ENCODE measurements around the gene RABGAP1L. TPM values are rescaled to one million over a fixed set of nuclear protein-coding genes. Genes with fewer than 3 reads are reported as not detected.

Gene RABGAP1L
- total and polyA plus RNA-seq, 2 of the 8 experiments (the other 6 are each of a cell fraction or from before 2014, with no cell fraction given), result 33.3 to 156 TPM

DNA sequence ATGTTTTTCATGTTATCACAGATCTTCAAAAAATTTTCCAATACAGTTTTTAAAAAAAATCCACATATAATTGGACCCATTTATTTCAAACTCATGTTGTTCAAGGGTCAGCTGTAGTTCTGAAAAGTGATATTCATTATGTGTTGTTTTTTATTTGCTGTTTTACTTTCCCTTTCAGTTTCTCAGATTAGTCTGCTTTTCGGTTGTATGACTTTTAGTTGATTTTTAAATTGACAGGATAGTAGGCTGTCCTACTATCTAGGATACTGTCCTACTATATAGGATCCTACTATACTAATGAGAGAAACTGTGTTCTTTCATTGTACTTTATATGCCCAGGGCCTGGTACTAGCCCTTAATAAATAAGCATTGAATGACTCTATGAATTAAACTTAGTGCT, 254.9 kb downstream of the RABGAP1L start (continued):
- TF ChIP-seq, protein P1, sequence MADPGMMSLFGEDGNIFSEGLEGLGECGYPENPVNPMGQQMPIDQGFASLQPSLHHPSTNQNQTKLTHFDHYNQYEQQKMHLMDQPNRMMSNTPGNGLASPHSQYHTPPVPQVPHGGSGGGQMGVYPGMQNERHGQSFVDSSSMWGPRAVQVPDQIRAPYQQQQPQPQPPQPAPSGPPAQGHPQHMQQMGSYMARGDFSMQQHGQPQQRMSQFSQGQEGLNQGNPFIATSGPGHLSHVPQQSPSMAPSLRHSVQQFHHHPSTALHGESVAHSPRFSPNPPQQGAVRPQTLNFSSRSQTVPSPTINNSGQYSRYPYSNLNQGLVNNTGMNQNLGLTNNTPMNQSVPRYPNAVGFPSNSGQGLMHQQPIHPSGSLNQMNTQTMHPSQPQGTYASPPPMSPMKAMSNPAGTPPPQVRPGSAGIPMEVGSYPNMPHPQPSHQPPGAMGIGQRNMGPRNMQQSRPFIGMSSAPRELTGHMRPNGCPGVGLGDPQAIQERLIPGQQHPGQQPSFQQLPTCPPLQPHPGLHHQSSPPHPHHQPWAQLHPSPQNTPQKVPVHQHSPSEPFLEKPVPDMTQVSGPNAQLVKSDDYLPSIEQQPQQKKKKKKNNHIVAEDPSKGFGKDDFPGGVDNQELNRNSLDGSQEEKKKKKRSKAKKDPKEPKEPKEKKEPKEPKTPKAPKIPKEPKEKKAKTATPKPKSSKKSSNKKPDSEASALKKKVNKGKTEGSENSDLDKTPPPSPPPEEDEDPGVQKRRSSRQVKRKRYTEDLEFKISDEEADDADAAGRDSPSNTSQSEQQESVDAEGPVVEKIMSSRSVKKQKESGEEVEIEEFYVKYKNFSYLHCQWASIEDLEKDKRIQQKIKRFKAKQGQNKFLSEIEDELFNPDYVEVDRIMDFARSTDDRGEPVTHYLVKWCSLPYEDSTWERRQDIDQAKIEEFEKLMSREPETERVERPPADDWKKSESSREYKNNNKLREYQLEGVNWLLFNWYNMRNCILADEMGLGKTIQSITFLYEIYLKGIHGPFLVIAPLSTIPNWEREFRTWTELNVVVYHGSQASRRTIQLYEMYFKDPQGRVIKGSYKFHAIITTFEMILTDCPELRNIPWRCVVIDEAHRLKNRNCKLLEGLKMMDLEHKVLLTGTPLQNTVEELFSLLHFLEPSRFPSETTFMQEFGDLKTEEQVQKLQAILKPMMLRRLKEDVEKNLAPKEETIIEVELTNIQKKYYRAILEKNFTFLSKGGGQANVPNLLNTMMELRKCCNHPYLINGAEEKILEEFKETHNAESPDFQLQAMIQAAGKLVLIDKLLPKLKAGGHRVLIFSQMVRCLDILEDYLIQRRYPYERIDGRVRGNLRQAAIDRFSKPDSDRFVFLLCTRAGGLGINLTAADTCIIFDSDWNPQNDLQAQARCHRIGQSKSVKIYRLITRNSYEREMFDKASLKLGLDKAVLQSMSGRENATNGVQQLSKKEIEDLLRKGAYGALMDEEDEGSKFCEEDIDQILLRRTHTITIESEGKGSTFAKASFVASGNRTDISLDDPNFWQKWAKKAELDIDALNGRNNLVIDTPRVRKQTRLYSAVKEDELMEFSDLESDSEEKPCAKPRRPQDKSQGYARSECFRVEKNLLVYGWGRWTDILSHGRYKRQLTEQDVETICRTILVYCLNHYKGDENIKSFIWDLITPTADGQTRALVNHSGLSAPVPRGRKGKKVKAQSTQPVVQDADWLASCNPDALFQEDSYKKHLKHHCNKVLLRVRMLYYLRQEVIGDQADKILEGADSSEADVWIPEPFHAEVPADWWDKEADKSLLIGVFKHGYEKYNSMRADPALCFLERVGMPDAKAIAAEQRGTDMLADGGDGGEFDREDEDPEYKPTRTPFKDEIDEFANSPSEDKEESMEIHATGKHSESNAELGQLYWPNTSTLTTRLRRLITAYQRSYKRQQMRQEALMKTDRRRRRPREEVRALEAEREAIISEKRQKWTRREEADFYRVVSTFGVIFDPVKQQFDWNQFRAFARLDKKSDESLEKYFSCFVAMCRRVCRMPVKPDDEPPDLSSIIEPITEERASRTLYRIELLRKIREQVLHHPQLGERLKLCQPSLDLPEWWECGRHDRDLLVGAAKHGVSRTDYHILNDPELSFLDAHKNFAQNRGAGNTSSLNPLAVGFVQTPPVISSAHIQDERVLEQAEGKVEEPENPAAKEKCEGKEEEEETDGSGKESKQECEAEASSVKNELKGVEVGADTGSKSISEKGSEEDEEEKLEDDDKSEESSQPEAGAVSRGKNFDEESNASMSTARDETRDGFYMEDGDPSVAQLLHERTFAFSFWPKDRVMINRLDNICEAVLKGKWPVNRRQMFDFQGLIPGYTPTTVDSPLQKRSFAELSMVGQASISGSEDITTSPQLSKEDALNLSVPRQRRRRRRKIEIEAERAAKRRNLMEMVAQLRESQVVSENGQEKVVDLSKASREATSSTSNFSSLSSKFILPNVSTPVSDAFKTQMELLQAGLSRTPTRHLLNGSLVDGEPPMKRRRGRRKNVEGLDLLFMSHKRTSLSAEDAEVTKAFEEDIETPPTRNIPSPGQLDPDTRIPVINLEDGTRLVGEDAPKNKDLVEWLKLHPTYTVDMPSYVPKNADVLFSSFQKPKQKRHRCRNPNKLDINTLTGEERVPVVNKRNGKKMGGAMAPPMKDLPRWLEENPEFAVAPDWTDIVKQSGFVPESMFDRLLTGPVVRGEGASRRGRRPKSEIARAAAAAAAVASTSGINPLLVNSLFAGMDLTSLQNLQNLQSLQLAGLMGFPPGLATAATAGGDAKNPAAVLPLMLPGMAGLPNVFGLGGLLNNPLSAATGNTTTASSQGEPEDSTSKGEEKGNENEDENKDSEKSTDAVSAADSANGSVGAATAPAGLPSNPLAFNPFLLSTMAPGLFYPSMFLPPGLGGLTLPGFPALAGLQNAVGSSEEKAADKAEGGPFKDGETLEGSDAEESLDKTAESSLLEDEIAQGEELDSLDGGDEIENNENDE (IDR thresholded peaks at IDR 0.05; ENCODE audit: insufficient replicate concordance, low read length), result no peak
- TF ChIP-seq, protein P2, sequence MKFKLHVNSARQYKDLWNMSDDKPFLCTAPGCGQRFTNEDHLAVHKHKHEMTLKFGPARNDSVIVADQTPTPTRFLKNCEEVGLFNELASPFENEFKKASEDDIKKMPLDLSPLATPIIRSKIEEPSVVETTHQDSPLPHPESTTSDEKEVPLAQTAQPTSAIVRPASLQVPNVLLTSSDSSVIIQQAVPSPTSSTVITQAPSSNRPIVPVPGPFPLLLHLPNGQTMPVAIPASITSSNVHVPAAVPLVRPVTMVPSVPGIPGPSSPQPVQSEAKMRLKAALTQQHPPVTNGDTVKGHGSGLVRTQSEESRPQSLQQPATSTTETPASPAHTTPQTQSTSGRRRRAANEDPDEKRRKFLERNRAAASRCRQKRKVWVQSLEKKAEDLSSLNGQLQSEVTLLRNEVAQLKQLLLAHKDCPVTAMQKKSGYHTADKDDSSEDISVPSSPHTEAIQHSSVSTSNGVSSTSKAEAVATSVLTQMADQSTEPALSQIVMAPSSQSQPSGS (IDR thresholded peaks at IDR 0.05; ENCODE audit: low read length), result no peak

Measured in H1 (cell line).